Measurements from ENCODE around the gene CSK.

Gene CSK

GRCh38 chr15:74802862-74803447 is 21.1 kb downstream of the CSK start:
- DNase-seq, result no peak

DNA sequence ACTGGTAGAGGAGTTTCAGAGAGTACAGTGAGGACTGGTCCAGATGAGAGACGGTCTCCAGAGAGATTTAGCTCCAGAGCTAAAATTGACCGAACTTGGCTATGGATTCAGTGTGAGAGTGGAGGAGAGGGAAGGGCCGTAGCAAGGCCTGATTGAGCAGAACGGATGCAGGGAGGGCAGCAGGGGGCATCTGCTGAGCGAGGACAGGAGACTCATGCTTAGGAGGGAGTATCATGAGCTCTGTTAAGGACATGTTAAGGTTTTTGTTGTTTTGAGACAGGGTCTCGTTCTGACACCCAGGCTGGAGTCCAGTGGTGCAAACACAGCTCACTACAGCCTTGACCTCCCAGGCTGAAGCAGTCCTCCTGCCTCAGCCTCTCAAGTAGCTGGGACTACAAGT is 23.1 kb downstream of the CSK start:
- no peak for DNase-seq

DNA sequence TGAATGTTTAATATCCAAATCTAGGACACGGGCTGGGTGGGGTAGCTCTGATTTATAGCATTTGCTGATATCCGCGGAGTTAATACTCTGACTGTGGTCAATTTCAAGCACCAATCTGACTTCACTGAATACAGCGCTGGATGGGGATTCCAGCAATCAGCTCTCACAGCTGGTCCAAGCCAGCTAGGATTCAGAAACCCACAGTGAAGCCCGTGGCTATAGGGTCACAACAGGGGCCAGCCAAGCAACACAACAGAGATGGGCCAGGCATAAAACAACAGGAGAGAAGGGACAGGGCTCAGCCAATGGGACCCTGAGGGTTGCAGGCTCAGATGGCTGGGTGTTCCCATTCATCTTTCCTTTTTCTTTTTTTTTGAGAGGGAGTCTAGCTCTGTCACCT is 25.4 kb downstream of the CSK start:
- no peak for DNase-seq

DNA sequence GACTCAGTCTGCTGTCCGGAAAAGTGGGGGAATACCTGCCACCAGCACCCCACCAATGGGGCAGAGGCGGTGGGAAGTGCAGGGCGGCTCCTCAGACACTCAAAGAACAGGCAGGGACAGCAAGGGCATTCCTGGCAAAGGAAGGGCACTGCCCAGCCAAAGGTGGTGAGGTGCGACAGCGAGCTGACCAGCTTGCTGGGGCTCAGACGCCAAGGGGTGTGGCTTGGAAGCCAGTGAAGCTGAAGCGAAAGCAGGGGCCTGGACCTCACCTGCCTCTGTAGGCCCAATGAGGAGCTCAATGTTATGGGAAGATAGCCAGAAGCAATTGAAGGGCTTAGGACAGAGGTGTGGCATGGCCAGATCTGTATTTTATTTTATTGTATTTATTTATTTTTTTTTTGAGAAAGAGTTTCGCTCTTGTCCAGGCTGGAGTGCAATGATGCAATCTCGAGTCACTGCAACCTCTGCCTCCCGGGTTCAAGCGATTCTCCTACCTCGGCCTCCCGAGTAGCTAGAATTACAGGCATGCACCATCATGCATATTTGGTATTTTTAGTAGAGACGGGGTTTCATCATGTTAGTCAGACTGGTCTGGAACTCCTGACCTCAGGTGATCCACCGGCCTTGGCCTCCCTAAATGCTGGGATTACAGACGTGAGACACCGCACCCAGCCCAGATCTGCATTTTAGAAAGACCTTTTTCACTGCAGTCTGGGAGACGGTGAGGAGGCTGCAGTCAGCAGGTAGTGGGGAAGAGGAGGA is 26.4 kb downstream of the CSK start:
- no peak for DNase-seq

DNA sequence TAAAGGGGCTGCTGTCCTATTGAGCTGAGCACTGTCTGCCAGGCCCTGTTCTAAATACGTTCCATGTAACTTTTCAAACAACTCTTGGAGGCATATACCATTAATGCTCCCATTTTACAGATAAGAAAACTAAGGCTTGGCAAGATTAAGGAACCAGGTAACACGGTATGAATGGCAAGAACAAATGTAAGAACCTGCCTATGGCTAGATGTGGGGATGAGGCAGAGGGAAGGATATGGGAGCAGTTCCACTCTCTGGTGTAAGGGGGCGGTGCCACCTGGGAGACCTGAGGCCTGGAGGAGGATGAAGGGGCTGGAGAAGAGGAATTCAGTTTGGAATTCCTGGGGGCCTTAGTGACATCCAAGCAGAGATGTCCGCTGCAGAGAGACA is 27.0 kb downstream of the CSK start:
- DNase-seq, result no peak

DNA sequence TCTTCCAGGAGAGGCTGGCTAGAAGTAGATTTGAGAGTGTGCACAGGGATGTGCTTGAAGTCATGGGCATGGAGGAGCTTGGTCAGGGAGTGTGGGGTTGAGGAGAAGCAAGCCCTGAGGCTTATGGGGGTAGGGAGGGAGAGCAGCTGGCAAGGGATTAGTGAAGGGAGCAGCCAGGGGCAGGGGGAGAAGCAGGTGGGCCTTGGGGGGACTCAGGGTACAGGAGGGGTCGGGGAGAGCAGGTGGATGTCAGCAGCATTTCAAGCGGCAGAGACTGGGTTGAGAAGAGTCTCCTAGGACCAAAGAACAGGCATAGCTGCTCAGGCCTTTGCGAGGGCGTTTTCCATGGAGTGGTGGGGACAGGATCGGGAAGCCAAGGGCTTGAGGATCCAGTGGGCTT is 27.4 kb downstream of the CSK start:
- DNase-seq, result no peak

DNA sequence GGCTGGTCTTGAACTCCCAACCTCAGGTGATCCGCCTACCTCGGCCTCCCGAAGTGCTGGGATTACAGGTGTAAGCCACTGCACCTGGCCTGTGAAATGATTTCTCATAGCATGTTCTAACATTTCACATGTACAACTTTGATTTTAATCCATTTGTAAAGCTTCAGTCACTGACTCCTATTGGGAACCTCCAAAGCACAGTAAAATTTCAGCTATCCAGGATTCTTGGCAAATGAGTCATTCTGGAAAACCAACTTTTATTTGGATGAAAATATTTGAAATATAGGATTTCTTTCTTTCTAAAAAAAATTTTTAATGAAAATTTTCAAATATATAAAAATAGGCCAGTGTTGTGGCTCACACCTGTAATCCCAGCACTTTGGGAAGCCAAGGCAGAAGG is 28.1 kb downstream of the CSK start:
- DNase-seq, result no peak

DNA sequence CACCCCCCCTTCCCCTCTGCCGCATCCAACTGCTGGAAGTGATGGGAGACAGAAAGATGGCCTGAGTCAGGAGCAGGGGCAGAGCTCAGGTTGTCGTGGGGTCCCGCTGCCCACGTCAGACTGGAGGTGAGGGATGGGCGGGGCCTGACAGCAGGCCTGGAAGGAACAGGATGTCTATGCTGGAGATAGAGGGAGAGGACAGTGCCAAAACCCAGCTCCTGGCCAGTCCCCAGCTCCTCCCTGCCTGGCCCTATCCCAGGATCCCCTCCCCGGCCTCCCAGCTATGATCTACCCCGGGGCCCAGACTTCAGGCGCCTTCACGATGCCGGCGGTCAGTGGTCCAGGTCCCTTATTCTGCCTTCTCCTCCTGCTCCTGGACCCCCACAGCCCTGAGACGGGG is 30.7 kb downstream of the CSK start, which contains the start of gene LMAN1L:
TSS of gene LMAN1L (plus strand) at position 303 of the 400 bp plus-strand sequence. CDS start at position 323, 20 bp downstream.
- no peak for DNase-seq

- DNase-seq, result no peak
Measured at GRCh38 chr15:74815121-74815934, 33.4 kb downstream of the CSK start.

DNA sequence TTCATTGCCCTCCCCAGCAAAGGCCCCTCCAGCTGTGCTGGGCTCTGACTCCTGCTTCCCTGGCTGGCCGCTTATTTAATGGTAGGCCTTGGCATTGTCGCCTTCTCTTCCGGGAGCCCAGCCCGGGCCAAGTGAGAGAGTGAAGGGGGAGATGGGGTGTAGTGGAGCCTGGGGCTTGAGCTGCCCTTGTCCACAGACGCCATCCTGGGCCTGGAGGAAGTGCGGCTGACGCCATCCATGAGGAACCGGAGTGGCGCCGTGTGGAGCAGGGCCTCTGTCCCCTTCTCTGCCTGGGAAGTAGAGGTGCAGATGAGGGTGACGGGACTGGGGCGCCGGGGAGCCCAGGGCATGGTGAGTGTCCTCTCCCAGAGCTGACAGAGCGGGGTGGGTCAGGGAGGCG is 34.1 kb downstream of the CSK start:
- no peak for DNase-seq

GRCh38 chr15:74816624-74817369 is 34.9 kb downstream of the CSK start:
- no peak for DNase-seq

DNA sequence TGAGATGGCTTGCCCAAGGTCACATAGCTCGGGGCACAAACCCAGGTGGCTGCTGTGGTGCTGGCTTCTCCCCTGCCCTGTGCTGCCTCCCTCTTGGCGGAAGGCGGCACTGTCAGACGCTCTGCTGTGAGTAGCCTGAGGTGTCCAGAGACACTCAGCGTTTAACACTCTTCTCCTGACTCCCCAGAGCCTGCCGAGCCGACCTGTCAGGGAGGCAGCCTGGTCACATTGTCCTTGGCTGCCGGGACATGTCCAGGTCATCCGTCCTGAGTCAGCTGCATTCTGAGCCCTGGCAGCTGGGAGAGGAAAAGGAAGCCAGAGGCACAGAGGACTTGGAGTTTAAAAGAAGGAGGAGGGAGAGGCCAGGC is 35.5 kb downstream of the CSK start:
- no peak for DNase-seq

DNA sequence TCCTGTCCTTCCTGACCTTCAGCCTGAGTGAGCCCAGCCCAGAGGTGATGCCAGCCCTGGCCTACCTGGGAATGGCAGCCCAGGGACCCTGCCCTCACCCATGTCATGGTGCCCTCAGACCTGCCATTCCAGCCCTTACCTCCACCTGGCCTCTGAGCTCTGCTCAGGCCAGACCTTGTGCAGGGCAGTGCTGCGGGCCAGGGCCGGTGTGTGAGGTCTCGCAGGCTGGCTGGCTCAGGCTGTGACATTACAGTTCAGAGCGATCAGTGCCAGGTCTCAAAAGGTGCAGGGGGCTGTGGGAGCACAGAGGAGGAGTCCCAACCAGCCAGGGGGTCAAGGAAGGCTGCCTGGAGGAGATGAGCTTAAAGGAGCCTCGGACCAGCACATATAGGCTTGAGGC is 38.2 kb downstream of the CSK start:
- no peak for DNase-seq

DNA sequence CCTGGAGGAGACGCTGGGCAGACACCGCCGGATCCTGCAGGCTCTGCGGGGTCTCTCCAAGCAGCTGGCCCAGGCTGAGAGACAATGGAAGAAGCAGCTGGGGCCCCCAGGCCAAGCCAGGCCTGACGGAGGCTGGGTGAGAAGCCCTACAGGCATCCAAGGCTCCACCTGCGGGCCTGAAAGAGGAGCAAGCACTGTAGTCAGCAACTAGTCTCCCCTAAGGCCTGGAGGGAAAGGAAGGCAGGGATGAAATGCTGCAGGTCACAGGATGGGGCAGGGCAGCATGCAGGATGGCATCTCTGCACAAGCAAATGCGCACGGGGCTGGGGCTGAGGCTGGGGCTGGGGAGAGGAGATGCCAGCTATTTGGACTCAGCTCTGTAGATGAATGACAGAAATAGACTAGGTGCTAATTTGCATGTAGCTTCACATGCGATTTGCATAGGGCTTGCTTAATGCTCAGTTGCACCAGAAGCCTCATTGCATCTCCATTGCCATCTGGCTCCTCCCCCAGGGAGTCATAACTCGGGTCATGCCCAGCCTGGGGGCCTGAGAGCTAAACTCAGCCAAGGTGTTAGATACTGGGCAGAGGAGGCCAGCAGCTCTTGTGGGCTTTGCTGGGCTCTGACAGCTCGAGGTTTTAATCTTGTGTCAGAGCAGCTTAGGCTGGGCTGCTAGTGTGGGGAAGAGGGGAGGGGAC is 39.4 kb downstream of the CSK start:
- no peak for DNase-seq

- no peak for DNase-seq
Measured at GRCh38 chr15:74821790-74822158, 39.9 kb downstream of the CSK start.

DNA sequence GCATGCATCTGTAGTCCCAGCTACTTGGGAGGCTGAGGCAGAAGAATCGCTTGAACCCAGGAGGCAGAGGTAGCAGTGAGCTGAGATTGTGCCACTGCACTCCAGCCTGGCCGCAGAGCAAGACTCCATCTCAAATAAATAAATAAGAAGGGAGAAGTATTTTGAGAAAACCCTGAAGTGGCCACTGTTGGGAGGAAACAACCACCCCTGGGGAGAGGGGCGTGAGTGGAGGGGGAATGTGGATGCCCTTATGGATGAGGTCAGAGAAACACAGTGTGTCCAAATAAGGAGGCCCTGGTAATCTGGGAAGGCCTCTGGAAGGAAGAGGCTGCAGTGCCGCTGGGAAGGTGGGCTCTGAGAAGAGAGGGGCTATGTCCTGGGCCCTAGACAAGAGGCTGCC is 40.4 kb downstream of the CSK start:
- DNase-seq, result no peak

DNA sequence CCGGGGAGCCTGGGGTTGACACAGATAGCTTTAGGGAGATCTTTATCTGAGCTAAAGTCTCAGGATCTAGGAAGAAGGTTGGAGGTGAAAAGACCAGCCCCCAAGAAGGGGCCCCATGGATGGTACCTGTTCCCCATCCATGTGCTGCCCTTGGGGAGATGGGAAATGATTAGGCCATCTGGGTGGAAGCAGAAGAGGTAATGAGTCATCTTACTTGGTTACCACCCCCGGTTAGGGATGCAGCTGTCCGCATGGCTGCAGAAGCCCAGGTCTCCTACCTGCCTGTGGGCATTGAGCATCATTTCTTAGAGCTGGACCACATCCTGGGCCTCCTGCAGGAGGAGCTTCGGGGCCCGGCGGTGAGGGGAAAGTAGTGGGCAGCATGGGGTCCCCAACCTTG is 41.4 kb downstream of the CSK start:
- no peak for DNase-seq

DNA sequence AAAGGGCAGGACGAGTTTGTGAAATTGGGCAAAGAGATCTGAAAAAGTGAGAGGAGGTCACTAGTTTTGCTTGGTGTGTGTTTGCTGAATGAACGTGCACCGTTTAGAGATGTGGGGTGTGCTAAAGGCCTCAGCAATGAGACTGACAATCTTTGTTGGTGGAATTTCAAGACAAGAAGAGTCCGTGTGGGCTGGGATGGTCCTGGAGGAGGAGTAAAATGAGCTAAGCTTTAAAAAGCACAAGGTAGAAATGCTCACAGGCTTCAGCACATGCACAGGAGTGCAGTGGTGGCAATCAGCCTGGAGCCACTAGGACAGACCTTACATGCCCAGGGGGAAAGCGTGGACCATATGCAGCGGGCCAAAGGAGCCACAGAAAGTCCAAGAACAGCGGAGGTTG is 43.1 kb downstream of the CSK start:
- DNase-seq, result no peak

DNA sequence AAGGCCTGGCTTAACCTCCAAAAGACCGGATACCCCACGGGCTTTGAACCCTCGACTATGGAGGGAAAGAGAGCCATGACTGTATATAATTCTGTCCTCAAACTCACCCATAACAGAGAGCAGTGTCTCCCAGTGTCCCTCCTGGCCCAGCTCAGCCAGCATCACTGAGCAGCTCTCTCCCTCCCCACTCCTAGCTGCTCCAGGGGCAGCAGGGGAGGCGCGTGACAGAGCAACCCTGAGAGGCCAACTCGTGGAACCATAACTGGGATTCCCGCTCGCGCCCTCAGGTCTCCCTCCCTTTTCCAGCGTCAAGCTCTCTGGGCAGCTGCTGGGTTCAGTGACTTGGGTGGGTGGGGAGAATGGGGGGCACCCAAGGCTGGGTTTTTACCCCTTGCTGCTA is 44.0 kb downstream of the CSK start:
- DNase-seq, result no peak

- peak; percentile 43 for DNase-seq
Measured at GRCh38 chr15:74826364-74826819, 44.5 kb downstream of the CSK start, which contains the start of gene CPLX3. Gene CPLX3 (plus strand): TSS chr15:74826627. CDS start chr15:74826704, 77 bp downstream.

DNA sequence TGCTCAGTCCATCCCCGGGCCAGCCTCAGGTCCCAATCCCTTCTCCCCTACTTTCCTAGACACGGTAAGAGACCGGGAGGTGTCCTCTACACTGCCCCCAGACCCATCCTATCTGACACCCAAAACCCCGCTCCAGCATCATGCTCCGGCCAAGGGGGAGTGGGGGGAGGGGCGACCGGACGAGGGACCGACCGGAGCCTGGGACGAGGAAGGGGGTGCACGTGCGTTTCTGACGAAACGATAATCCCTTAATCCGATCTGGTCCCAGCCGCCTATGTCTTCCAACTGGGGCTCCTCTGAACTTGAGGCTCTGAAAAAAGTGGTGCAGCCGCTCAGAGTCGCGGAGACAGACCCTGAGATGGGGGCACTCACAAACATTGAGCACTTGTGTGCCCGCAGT is 45.0 kb downstream of the CSK start:
- DNase-seq, result no peak

- DNase-seq, result no peak
Measured at GRCh38 chr15:74827614-74828013, 45.7 kb downstream of the CSK start.

- DNase-seq, result no peak
Measured at GRCh38 chr15:74828835-74829234, 47.0 kb downstream of the CSK start.

All from hematopoietic multipotent progenitor cell treated with erythropoietin and hydrocortisone succinate and interleukin-3 and kit ligand, for 6 days (in vitro differentiated cells).